Prostate gland (tissue), 2 donors: ENCODE results near the gene PPP1R37.

Experiments used
- CTCF ChIP-seq, 4 experiments: fragments of 200-600 bp in 2 of 4; fragments of 450-650 bp in 2 of 4; sonication (generic) in 2 of 4; IDR thresholded peaks; 1 replicate in 3 of 4; 2 replicates in 1 of 4; pipeline ENCODE4 v1.5.1; 2016 to 2019; ENCODE audit warnings: antibody characterized with exemption in 4 of 4, mild to moderate bottlenecking in 2 of 4, moderate library complexity in 2 of 4
- POLR2A ChIP-seq: fragments of 450-650 bp; IDR thresholded peaks from one replicate; pipeline ENCODE4 v1.6.1; 2016; ENCODE audit warnings: antibody characterized with exemption, mild to moderate bottlenecking
- POLR2AphosphoS5 ChIP-seq: sonication (generic); formaldehyde crosslinking; IDR thresholded peaks from one replicate; pipeline ENCODE4 v1.6.1; 2017; ENCODE audit warnings: antibody characterized with exemption

- no peak for TF ChIP-seq CTCF (IDR thresholded peaks at IDR 0.05)
- no peak for TF ChIP-seq POLR2A
- TF ChIP-seq POLR2AphosphoS5 = no peak
These were observed 44.3 kb downstream of the PPP1R37 start for GRCh38 chr19:45137179-45137761.
